ENCODE measurements around the gene SCARF2.

Gene SCARF2

GRCh38 chr22:20433191-20433590 is 4.4 kb downstream of the SCARF2 start:
- DNase-seq (ENCODE audit: insufficient read length, low spot score) (no peak), FAIRE-seq (no peak)

GRCh38 chr22:20432244-20432686 is 5.4 kb downstream of the SCARF2 start:
- FAIRE-seq (no peak), DNase-seq (ENCODE audit: insufficient read length, low spot score) (no peak)
- no peak for TF ChIP-seq CTCF (IDR thresholded peaks at IDR 0.05; ENCODE audit: insufficient read depth, missing control alignments)

More at GRCh38 chr22:20433191-20433590, 4.4 kb downstream of the SCARF2 start:
- no peak for TF ChIP-seq CTCF (IDR thresholded peaks at IDR 0.05; ENCODE audit: insufficient read depth, missing control alignments)

GRCh38 chr22:20431511-20432192 is 6.0 kb downstream of the SCARF2 start:
- DNase-seq (ENCODE audit: insufficient read length, low spot score) (no peak), FAIRE-seq (no peak)
- TF ChIP-seq CTCF (IDR thresholded peaks at IDR 0.05; ENCODE audit: insufficient read depth, missing control alignments): no peak

- FAIRE-seq (no peak), DNase-seq (ENCODE audit: insufficient read length, low spot score) (peak; percentile 5)
- TF ChIP-seq CTCF (IDR thresholded peaks at IDR 0.05; ENCODE audit: insufficient read depth, missing control alignments): no peak
Observed at GRCh38 chr22:20430720-20431510, 6.7 kb downstream of the SCARF2 start.

DNA sequence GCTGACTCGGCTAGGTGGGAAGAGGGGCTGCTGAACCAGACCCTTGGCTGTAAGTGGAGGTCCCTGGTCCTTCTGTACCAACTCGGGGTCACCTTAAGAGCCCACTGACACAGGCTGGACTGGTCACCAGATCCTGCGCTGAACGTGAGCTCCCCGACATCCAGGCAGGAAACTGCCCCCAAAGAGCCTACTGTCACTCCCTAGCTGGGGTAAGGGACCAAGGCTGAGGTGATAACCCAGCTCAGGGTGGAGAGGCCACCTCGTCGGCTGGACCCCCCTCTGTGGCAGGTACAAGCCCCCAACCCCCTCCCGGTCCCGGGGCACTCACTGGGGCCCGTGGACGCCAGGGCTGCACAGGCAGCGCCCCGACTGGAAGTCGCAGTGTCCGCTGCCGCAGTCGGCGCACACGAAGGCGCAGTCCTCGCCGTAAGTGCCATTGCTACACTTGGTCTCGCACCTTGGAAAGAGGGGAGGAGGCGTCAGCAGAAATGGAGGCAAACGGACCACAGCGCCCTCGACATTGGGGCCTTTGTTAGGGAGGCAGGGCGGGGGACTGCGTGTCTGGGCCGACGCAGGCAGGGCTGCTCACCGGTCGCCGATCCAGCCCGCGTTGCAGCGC is 7.4 kb downstream of the SCARF2 start:
- peak; percentile 10 for DNase-seq (ENCODE audit: insufficient read length, low spot score)
- FAIRE-seq: no peak
- TF ChIP-seq CTCF (IDR thresholded peaks at IDR 0.05; ENCODE audit: insufficient read depth, missing control alignments): no peak

DNA sequence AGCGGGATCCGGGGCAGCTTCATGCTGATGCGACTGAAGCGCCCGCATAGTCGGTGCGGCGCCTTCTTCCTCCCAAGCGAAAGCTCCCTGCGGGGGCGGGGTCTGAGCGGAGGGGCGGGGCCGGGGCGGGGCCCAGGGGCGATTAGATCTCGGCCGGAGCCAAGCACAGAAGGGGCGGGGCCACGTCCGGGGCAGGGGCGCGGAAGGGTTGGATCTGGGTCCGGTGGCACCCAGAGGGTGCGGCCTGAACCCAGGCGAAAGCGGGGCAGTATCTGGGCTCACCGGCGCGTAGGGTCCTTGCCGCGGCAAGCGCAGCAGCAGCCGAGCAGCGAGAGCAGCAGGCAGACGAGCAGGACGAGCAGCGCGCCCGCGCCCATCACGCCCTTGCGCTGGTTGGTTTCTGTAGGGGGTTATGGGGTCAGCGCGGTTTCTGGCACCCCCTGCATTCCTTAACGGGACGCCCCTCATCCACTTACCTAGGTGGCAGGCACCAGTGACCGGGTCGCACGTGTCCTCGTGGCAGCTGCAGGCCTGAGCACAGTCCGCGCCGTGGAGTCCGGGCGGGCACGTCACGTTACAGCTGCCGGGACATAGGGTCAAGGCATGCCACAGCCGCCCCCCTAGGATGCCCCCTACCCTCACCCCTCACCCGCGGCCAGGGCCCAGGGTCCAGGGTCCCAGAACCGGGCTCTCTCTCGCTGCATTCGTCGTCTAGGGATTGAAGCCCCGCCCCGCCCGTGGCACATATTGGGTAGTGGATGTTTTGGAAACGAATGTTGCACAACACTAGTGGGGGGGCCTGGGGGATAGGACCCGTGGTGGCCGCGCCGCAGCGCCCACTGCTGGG is 8.1 kb downstream of the SCARF2 start:
- TF ChIP-seq CTCF (IDR thresholded peaks at IDR 0.05; ENCODE audit: insufficient read depth, missing control alignments): no peak
- DNase-seq (ENCODE audit: insufficient read length, low spot score) (peak; percentile 16), FAIRE-seq (no peak)
